Esophagus squamous epithelium (tissue), 4 donors: Measurements from ENCODE around the gene ABCA3.

ENCODE experiments used
- CTCF ChIP-seq, 6 experiments: fragments of 450-650 bp in 4 of 6; fragments of 200-600 bp in 2 of 6; sonication (generic) in 2 of 6; IDR thresholded peaks; one replicate each; pipeline ENCODE4 v1.5.1; 2016 to 2019; ENCODE audit warnings: antibody characterized with exemption in 6 of 6, mild to moderate bottlenecking in 4 of 6, moderate library complexity in 4 of 6
- POLR2A ChIP-seq, 4 donors: fragments of 450-650 bp; IDR thresholded peaks; one replicate each; pipeline ENCODE4 v1.6.1; 2017; ENCODE audit warnings: antibody characterized with exemption in 4 of 4, mild to moderate bottlenecking in 4 of 4, moderate library complexity in 3 of 4

DNA sequence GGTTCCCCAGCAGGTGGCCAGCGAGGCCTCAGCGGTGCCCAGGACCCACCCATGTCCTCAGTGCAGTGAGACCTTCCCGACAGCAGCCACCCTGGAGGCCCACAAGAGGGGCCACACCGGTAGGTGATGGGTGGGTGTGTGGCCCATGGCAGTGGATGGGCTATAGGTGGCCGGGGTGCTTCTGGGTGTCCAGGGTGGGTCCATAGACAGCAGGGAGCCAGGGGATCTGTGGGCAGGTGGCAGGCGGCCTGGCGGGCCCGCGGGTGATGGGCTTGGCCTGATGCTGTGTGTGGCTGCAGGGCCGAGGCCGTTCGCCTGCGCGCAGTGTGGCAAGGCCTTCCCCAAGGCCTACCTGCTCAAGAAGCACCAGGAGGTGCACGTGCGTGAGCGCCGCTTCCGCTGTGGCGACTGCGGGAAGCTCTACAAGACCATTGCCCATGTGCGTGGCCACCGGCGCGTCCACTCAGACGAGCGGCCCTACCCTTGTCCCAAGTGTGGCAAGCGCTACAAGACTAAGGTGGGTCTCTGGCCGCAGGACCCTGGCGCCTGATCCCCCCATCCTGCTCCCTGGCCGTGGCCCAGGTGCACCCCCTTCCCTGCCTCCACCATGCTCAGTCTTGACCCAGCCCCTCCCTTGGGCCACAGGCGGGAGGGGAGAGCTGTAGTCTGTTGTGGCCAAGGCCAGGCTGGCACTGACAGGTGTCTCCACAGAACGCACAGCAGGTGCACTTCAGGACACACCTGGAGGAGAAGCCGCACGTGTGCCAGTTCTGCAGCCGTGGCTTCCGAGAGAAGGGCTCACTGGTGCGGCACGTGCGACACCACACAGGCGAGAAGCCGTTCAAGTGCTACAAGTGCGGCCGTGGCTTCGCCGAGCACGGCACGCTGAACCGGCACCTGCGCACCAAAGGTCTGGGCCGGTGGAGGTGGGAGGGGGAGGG is 106.4 kb downstream of the ABCA3 start:
- TF ChIP-seq CTCF (IDR thresholded peaks at IDR 0.05): no peak
- no peak for TF ChIP-seq POLR2A (IDR thresholded peaks at IDR 0.05)
